Left ventricle myocardium inferior (tissue), 1 donor: Measurements from ENCODE around the gene MAPK1. TPM values are rescaled to one million over a fixed set of nuclear protein-coding genes. Genes with fewer than 3 reads are reported as not detected.

ENCODE experiments used
- DNase-seq: peaks from one replicate; pipeline ENCODE4 v3.0.0-alpha.2; 2020
- H3K27ac ChIP-seq: fragments of 200-600 bp; replicated peaks from 2 replicates; pipeline ENCODE4 v1.8.0; 2021
- H3K27me3 ChIP-seq: fragments of 200-600 bp; 2 replicates; pipeline ENCODE4 v1.8.0; 2021; ENCODE audit warnings: low read depth
- H3K36me3 ChIP-seq: fragments of 200-600 bp; 2 replicates; pipeline ENCODE4 v1.8.0; 2021
- H3K4me1 ChIP-seq: fragments of 200-600 bp; 2 replicates; pipeline ENCODE4 v1.8.0; 2021
- H3K4me3 ChIP-seq: fragments of 200-600 bp; 2 replicates; pipeline ENCODE4 v1.8.0; 2021; ENCODE audit warnings: mild to moderate bottlenecking, moderate library complexity
- H3K9me3 ChIP-seq: fragments of 200-600 bp; replicated peaks from 2 replicates; pipeline ENCODE4 v1.8.0; 2021
- CTCF ChIP-seq: fragments of 200-600 bp; IDR thresholded peaks from 2 replicates; pipeline ENCODE4 v1.8.0; 2021; ENCODE audit warnings: antibody characterized with exemption, mild to moderate bottlenecking, borderline replicate concordance
- intact Hi-C: fragments of 100-400 bp; cut with micrococcal nuclease; formaldehyde crosslinking; loops from one replicate; pipeline ENCODE4 v1.11.0; 2022
- total RNA-seq: library from RNA; stranded (reverse); fragmentation: NEBNext Ultra II Directional; extraction: Animal tissue kit (Norgen Biotek cat#: 25700); gene quantifications from one replicate; pipeline ENCODE4 v1.2.1, GENCODE V29; 2021
- donor health status: DM: no; HTN: yes; CAD: no; lungs with severe emphysema.

The MAPK1 gene
- total RNA-seq, 1 donor from 2014 or later: 91.7 TPM

GRCh38 chr22:21741059-21741458 is 126.4 kb downstream of the MAPK1 start:
- Histone ChIP-seq H3K4me3 (no peak overlapping the region), H3K36me3 (no peaks in the 10 kb centered on the region), H3K27ac (no peak overlapping the region), H3K9me3 (no peaks in the 10 kb centered on the region), H3K4me1 (peaks cover 5% of the 10 kb centered on the region), H3K27me3 (no peaks in the 10 kb centered on the region)
- intact Hi-C loops: loop anchor here (10.0 kb wide), 1 partner anchor 64 kb away; no protein-coding TSS in a partner anchor
- DNase-seq: no peak
- no peak for TF ChIP-seq CTCF

GRCh38 chr22:21739828-21740377 is 127.5 kb downstream of the MAPK1 start:
- intact Hi-C loops: loop anchor here (10.0 kb wide), 1 partner anchor 65 kb away; no protein-coding TSS in a partner anchor
- peaks cover 11% of the 10 kb centered on the region for H3K4me1 ChIP-seq
- TF ChIP-seq CTCF: no peak
- no peaks in the 10 kb centered on the region for H3K9me3 ChIP-seq
- no peak for DNase-seq
- no peaks in the 10 kb centered on the region for H3K36me3 ChIP-seq
- no peaks in the 10 kb centered on the region for H3K27me3 ChIP-seq
- no peak overlapping the region for H3K27ac ChIP-seq
- H3K4me3 ChIP-seq: no peak overlapping the region

- no peak for DNase-seq
- Histone ChIP-seq H3K4me3 (no peak overlapping the region), H3K27ac (no peak overlapping the region), H3K4me1 (peaks cover 19% of the 10 kb centered on the region), H3K36me3 (no peaks in the 10 kb centered on the region), H3K9me3 (no peaks in the 10 kb centered on the region), H3K27me3 (no peaks in the 10 kb centered on the region)
- no peak for TF ChIP-seq CTCF
- intact Hi-C loops: no loop called here
Measured at GRCh38 chr22:21738966-21739365, 128.5 kb downstream of the MAPK1 start.

- Histone ChIP-seq H3K27ac (no peak overlapping the region), H3K4me1 (peaks cover 19% of the 10 kb centered on the region), H3K27me3 (no peaks in the 10 kb centered on the region), H3K36me3 (no peaks in the 10 kb centered on the region), H3K4me3 (no peak overlapping the region), H3K9me3 (no peaks in the 10 kb centered on the region)
- no peak for DNase-seq
- intact Hi-C loops: no loop called here
- no peak for TF ChIP-seq CTCF
Measured at GRCh38 chr22:21738081-21738480, 129.4 kb downstream of the MAPK1 start.

- no peak for TF ChIP-seq CTCF
- intact Hi-C loops: no loop called here
- H3K27me3 ChIP-seq: no peaks in the 10 kb centered on the region
- no peak overlapping the region for H3K4me3 ChIP-seq
- H3K36me3 ChIP-seq: no peaks in the 10 kb centered on the region
- H3K9me3 ChIP-seq: no peaks in the 10 kb centered on the region
- peaks cover 19% of the 10 kb centered on the region for H3K4me1 ChIP-seq
- no peak overlapping the region for H3K27ac ChIP-seq
- no peak for DNase-seq
Measured at GRCh38 chr22:21736948-21737347, 130.5 kb downstream of the MAPK1 start.
